ENCODE results near the gene ADGRF3.
A peak's percentile ranks its signal among the peaks of the same experiment; 100 is the strongest.
"Not testable (repeated sequence)": the region's sequence is repeated elsewhere in the genome, so short reads cannot be mapped to it uniquely, and the experiment has no call there.

Gene ADGRF3

GRCh38 chr2:26351375-26352090 is 4.9 kb upstream of the ADGRF3 start:
- no peak for DNase-seq

- no peak for DNase-seq
These were observed 3.1 kb upstream of the ADGRF3 start for GRCh38 chr2:26349690-26350089.

GRCh38 chr2:26347286-26347865 is 787 bp upstream of the ADGRF3 start:
- DNase-seq: no peak

- DNase-seq: peak; percentile 100
These were observed 790 bp downstream of the ADGRF3 start, which contains the start of gene SELENOI for GRCh38 chr2:26345545-26346453. TSS of gene SELENOI (plus strand) at chr2:26346143. CDS start at chr2:26346233, 90 bp downstream.

GRCh38 chr2:26345283-26345544 is 1.4 kb downstream of the ADGRF3 start:
- no peak for DNase-seq

GRCh38 chr2:26344581-26345282 is 1.9 kb downstream of the ADGRF3 start:
- peak; percentile 13 to 50 for DNase-seq

- DNase-seq: no peak
These were observed 5.8 kb downstream of the ADGRF3 start for GRCh38 chr2:26340831-26341230.

GRCh38 chr2:26337298-26337697 is 9.3 kb downstream of the ADGRF3 start:
- DNase-seq: no peak

- no peak for DNase-seq
These were observed 9.9 kb downstream of the ADGRF3 start for GRCh38 chr2:26336719-26337118.

- DNase-seq: no peak
These were observed 11.4 kb downstream of the ADGRF3 start for GRCh38 chr2:26335231-26335630.

GRCh38 chr2:26333293-26333692 is 13.3 kb downstream of the ADGRF3 start:
- DNase-seq: no peak

GRCh38 chr2:26331321-26331720 is 15.3 kb downstream of the ADGRF3 start:
- DNase-seq: not testable (repeated sequence)

GRCh38 chr2:26330604-26331003 is 16.0 kb downstream of the ADGRF3 start:
- no peak for DNase-seq

GRCh38 chr2:26330114-26330549 is 16.5 kb downstream of the ADGRF3 start:
- DNase-seq: peak; percentile 36 to 80

- DNase-seq: not testable (repeated sequence)
These were observed 17.5 kb downstream of the ADGRF3 start for GRCh38 chr2:26329083-26329482.

- DNase-seq: no peak
These were observed 19.0 kb downstream of the ADGRF3 start for GRCh38 chr2:26327291-26328272.

- DNase-seq: no peak
These were observed 20.1 kb downstream of the ADGRF3 start for GRCh38 chr2:26326514-26326913.

- DNase-seq: no peak
These were observed 20.7 kb downstream of the ADGRF3 start for GRCh38 chr2:26325851-26326250.

GRCh38 chr2:26324903-26325302 is 21.7 kb downstream of the ADGRF3 start:
- DNase-seq: no peak

- not testable (repeated sequence) for DNase-seq
These were observed 22.1 kb downstream of the ADGRF3 start for GRCh38 chr2:26324479-26324878.

- DNase-seq: no peak
These were observed 27.6 kb downstream of the ADGRF3 start for GRCh38 chr2:26318950-26319349.
